Hindlimb muscle (tissue), 1 donor: ENCODE measurements around the gene ITPRIPL1. TPM values are rescaled to one million over a fixed set of nuclear protein-coding genes. Genes with fewer than 3 reads are reported as not detected.
"Not testable (repeated sequence)": the region's sequence is repeated elsewhere in the genome, so short reads cannot be mapped to it uniquely, and the experiment has no call there.

Experiments
- DNase-seq: peaks from one replicate; pipeline ENCODE4 v3.0.0-alpha.2; 2013
- polyA plus RNA-seq: library from polyadenylated mRNA; unstranded; fragments of 120-200 nt; gene quantifications from one replicate; pipeline ENCODE4 v1.2.1, GENCODE V29; 2013; ENCODE audit not compliant: insufficient read length

ITPRIPL1 gene, protein sequence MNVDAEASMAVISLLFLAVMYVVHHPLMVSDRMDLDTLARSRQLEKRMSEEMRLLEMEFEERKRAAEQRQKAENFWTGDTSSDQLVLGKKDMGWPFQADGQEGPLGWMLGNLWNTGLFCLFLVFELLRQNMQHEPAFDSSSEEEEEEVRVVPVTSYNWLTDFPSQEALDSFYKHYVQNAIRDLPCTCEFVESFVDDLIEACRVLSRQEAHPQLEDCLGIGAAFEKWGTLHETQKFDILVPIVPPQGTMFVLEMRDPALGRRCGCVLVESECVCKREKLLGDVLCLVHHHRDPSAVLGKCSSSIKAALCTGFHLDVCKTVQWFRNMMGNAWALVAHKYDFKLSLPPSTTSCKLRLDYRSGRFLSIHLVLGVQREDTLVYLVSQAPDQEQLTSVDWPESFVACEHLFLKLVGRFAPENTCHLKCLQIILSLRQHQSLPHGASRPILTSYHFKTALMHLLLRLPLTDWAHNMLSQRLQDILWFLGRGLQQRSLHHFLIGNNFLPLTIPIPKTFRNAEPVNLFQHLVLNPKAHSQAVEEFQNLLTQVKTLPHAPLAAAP
- polyA plus RNA-seq: 3.5 TPM

DNA sequence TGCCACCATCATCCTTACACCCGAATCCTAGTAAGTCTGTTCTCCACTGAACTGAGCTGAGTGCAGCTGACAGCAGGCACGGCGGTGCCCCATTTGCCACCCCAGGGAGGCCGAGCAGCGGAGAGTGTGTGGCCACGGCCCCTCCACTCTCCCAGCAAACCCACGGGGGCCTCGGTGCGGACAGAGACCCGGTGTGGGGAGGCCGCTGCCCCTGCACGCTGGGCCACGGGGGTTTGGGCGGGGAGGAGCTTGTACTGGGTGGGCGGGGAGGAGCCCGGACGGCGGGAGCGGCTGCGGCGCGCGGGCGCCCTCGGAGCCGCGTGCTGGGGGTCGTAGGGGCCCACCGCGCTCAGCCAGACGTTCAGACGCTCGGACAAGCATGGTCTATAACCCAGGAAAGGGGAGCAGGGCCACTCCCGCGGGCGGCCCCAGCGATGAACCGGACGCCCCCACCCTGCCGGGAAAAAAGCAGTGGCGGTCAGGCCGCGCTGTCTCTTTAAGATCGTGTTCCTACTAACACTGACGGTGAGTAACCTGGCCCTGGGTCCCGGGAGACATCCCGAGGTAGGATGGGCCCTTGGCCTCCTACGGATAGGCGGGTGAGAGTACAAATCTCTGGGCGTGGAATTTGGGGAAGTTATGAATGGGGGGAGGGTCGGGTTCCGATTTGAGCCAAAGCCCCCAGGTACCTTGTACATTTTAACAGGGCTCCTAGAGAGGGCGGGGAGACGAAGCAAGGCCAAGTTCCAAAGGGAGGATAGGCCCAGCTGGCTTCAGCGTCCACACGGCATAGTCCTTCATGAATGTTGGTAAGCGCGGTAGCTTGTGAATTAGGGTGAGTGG is at the start of gene ITPRIPL1:
Gene ITPRIPL1 (plus strand): TSS at position 277 of the 843 bp plus-strand sequence. CDS start 523 bp downstream, at position 800.
- no peak for DNase-seq

DNA sequence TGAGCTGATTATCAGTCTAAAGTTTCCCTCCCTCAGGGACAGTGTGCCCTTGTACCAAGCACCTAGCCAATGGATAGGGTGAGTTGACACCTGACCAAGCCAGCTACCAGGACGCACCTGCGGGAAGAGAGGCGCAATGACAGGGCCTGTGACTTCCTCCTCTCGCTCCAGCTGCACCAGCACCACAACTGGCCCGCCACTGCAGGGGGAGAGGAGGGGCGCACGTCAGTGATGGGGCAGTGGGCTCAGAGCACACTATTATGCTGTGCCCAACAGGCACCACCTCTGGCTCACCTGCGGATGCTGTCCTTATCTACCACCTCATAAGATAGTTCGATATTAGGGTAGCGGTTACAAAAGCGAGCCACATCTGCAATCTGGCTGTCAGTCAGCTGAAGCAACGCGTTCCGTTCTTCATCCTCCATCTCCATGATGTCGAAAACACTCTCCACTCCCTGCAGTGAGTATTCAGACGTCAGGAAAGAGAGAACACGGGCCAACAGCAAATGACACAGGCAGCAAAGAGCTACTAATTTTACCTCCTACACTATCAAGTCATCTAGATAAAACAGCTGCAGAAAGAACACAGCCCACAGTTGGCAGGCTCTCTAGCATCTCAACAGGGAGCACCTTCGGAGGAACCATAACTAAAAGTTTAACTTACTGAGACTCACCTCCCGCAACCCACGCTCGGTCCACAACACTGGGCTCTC is 48.2 kb upstream of the ITPRIPL1 start:
- no peak for DNase-seq

DNA sequence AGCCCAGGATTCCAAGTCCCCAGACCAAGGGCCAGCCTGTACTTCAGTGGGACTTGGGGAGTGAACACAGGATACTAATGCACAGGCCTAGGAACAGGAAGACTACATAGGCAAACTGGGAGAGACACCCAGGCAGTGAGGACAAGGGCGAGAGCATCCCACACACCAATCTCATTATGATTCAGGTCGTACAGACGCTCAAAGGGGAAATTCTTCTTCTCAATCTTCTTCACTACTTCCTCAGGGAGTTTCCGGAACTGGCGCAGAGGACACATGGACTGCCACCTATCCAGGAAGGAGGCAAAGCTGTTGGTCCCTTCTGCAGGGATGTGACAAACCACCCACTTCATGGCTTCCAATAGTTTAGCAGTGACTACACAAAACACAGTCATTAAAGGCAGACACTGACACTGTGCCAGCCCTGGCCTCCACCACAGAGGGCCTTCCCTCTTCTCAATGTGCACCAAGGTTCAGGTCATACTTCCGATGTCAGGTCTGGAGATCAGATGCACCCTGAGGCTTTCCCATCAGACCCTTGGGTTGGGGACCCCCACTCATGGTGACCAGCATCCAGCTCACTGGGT is 37.8 kb upstream of the ITPRIPL1 start:
- no peak for DNase-seq

DNA sequence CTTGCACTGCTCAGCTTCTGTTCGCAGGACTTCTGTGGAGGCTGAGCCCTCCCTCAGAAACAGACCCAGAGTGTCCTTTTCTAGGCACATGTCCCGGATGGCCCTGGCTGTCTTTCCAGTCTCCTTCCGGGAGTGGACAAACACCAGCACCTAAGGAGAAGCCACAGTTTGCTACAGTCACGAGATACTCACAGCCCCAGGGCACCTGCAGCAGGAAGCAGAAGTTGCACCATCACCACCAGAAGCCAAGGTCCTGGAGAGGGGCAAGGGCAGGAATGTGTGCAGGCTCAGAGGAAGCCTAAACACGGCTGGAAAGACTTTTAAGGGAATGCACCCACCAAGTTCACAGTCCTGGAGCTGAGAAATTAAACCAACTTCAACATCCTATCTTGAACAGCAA is 33.4 kb upstream of the ITPRIPL1 start:
- no peak for DNase-seq

DNA sequence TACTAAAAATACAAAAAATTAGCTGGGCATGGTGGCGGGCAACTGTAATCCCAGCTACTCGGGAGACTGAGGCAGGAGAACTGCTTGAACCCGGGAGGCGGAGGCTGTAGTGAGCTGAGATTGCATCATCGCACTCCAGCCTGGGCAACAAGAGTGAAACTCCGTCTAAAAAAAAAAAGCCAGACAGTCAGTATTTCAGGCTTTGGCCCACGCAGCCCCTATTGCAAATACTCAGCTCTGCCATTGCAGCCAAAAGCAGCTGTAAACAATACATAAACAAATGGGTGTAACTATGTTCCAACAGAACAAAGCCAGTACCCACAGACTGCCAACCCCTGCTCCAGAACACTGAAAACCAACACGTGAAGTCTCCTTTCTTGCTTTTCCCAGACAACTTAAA is 30.8 kb upstream of the ITPRIPL1 start:
- DNase-seq: not testable (repeated sequence)

DNA sequence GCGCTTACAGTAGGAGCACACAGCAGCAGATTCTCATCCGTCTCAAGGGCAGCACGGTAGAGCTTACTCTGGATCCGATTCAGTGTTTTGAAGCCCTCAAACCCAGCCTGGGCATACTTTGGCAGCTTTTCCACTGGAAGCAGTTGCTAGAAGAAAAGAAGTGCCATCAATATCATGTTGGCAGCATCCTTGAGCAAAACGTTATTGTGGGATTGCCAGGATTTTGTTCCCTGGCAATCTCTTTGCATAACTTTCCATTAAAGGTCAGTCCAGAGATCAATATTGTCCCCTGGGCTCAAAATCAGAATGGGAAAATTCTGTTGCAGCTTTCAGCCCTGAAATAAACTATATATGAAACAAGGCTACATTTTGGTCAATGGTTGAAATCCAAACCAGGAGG is 28.2 kb upstream of the ITPRIPL1 start:
- DNase-seq: no peak

DNA sequence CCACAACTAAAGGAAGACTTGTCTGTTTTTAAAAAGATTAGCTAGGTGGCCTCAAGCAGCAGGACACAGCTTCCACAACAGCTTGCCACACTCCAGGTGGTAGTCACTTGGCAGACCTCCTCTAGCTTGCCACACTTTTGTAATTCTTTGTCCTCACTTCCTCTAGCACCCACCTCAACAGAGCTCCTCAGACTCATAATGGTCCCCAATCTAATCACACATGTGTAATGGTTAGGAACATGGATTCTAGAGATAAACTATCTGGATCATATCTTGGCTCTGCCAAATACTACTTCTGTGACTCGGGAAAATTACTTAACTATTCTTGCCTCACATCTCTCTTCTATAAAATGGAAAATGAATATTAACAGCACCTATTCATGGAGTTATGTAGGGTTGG is 23.3 kb upstream of the ITPRIPL1 start:
- DNase-seq: no peak

DNA sequence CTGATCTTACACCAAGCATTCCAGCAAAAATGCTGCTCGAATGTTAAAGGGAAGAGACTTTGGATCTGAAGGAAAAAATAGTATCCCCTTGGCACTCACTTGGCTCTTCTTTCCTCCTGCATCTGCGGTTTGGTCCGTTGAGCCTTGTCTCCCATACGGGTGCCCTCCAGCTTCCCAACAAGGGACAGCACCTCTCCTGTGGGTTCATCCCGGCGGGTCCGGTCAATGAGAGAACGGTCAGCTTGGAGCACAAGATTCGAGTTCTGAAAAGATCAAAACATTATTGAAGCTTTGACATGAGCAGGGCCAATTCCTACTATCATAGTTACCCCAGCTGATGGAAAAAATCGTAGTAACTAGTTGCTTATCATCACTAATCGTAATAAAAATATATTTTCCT is 20.5 kb upstream of the ITPRIPL1 start:
- DNase-seq: no peak

DNA sequence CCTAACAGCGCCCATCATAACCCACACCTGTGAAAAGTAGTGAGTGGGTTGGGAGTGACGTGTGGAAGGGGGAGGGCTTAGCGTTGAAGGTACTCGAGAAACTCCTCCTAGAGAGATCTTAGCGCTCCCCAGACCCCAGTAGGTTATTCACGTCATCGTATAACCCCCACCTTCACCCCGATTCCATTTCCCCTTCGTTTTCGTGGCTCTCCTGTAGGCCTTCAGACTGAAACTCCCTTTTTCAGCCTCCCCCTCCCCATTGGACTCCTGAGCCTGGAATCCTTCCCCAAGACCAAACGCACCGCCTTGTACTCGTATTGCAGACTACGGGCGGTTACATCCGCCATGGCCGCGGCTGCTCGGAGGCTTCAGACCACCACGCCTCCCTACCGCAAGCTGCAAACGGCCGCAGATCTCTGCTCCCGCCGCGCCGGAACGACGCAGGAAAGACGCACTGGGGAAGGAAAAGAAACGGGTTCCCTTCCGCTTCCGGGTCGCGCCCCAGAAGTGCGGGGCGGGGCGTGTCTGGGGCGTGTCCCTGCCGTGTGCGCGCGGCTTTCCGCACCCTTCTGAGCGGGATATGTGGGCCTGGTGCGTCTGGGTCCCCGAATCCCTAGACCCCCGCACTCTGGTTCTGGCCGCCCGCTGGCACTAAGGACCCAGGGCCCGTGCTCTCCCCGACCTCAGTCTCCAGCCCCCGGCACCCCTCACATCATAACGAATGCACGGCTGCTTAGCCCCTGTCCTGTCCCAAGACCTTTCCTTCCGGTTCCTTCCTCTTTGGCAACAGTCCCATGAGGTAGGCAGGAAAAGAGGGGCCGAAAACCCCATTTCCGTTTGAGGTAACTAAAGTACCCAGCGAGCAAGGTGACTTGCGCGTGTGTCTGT is 19.8 kb upstream of the ITPRIPL1 start, which contains the start of gene SNRNP200:
Gene SNRNP200 (minus strand): TSS at position 456 of the 888 bp plus-strand sequence. CDS start 109 bp downstream, at position 347.
- DNase-seq: peak; percentile 88

DNA sequence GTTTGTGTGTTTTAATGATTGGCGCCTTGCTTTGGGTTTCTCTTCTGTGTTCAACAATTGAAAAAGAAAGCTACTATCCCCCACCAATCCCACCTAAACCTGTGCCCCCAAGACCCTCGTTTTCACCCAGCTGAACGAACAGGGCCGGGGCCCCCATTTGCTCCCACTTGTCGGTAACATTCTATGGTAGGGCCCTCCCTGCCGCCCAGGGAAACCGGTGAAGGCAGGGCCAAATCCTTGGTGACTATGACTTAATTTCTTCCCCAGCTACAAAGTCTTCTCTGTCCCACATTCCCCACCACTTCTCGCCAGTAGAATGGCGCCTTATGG is 19.2 kb upstream of the ITPRIPL1 start:
- no peak for DNase-seq

DNA sequence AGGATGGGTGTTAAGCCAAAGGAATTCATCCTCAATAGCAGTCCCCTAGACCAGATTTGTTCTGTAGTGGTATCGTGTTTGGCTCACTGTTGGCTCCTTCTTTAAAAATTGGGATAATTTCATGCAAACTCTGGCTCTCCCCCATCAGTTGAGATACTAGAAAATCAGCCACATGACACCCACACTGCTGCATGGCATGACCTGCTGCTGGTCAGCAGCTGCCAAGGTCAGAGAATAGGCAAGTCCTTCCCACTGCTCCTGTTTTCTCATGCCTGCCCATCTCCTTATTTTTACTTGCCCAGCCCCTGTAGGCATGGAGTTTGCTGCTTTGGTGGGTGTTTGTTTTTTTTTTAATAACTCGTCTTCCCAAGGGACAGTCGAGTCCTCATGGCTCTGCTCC is 18.7 kb upstream of the ITPRIPL1 start:
- no peak for DNase-seq

DNA sequence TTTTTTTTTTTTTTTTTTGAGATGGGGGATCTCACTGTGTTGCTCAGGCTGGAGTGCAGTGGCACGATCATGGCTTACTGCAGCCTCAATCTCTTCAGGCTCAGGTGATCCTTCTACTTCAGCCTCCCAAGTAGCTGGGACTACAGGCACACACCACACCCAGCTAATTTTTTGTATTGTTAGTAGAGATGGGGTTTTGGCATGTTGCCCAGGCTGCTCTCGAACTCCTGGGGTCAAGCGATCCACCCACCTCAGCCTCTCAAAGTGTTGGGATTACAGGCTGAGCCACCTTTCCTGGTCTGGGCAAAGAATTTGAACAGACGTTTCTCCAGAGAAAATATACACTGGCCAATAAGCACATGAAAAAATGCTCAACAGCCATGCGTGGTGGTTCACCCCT is 16.9 kb upstream of the ITPRIPL1 start:
- no peak for DNase-seq

DNA sequence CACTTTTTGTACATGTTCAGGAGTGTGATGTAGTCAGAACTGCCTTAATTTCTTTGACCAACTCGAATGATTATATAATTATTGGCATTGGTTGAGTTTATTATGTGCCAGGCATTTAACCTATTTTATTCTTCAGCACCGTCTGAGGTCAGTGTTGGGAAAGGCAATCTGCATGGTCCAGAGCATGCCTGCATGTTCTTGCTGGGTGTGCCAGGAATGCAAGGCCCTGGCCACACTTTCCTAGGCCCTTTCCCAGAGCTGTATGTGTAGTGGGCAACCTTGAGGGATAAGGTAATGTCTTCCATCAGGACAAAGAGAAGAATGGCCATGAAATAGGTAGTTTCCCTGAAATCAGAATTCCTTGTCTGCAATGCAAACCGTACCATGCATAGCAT is 10.1 kb upstream of the ITPRIPL1 start:
- no peak for DNase-seq

DNA sequence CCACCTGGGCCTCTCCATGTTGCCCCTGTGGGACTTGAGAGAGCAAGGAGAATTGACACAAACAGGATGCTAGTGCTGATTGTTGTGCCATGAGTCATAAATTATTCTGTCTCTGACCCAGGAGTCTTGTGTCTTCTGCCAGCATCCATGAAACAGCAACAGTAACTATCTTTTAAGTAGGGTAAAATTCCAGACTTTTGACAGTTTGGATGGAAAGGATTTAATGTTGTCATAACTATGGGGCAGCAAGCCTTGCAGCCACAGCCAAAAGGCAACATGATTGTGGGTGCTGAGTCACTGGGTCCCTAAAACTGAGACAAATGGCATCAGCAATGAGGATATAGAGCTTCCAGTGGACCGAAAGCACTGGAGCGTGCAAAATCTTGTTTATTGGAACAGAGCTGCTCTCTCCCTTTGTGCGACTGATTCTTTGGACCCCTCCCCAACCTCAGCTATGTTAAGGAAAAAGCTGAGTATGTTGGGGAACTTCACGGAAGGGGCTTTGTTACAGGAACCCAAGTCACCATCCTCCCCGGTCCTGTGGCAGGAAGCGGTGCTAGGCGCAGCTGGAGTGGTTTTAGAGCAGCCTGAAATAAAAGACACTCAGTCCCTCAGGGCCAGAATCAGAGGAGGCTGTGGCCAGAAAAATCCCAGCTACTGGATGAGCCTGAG is 9.6 kb upstream of the ITPRIPL1 start:
- DNase-seq: no peak

DNA sequence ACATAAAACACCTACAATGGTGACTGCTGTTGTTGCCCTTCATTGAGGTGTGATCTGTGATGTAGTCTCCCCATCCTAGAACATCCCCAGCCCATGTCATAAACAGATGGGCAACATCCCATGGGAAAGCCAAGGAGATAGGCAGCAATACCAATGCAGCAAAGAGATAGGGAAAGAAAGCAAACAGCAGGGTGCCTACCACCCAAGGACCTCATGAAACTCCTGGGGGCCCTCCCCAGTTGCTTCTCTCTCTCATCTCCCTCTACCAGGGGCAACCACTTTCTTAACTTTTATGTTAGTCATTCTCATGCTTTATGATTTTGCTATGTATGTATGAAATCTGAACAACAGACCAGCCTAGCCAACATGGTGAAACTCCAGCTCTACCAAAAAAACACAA is 8.1 kb upstream of the ITPRIPL1 start:
- DNase-seq: no peak

DNA sequence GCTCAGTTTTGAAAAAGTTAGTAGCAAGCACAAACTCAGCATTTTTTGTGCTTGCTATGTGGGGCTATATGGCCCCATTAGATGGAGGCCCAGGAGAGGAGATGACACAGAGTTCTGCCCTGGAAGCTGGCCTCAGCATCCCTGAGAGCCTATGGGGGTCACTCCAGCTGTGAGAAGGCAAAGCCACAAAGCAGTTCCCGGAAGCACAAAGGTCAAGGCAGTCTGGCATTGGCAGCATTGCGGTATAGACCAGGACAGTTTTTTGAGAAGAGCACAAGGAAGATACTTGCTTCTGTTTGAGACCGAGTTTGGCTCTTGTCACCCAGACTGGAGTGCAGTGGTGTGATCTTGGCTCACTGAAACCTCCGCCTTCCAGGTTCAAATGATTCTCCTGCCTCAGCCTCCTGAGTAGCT is 7.5 kb upstream of the ITPRIPL1 start:
- DNase-seq: no peak

DNA sequence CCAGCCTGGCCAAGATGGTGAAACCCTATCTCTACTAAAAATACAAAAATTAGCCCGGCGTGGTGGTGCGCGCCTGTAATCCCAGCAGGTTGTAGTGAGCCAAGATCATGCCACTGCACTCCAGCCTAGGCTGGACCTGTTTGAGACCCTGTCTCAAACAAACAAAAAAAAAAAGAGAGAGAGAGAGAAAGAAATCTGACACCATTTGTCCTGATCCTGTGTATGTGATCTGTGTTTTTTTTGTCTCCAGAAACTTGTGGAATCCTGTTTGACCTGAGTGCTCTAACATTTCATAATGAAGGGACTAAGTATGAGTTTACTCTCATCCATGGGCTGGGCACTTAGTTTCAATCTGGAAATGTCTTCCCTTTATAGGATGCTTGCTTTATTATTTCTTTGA is 6.4 kb upstream of the ITPRIPL1 start:
- DNase-seq: no peak

DNA sequence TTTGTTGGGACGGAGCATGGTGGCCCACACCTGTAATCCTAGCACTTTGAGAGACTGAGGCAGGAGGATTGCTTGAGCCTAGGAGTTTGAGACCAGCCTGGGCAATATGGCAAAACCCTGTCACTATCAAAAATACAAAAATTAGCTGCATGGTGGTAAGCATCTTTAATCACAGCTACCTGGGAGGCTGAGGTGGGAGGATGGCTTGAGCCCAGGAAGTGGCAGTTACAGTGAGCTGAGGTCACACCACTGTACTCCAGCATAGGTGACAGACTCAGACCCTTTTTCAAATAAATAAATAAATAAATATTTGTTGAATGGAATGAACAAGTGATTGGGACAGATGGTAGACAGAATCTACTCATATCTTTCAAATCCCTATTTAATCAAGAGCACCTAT is 5.7 kb upstream of the ITPRIPL1 start:
- no peak for DNase-seq

DNA sequence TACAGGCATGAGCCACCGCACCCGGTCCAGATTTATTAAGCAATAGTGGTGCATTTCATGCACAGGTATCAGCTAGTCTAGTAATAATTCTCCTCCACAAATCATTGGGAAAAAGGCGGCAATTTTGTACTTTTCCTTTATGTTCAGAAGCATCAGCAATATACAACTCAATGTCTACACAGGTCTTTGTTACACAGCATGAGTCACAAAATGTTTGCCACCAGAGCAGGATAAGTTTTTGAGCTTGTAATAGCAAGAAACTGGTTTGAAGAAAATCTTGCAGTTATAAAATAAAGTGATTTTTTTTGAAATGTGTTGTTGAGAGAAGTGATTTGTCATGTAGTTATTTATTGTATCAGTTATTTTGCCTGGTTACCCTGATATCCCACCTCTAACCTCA is 4.8 kb upstream of the ITPRIPL1 start:
- DNase-seq: no peak

DNA sequence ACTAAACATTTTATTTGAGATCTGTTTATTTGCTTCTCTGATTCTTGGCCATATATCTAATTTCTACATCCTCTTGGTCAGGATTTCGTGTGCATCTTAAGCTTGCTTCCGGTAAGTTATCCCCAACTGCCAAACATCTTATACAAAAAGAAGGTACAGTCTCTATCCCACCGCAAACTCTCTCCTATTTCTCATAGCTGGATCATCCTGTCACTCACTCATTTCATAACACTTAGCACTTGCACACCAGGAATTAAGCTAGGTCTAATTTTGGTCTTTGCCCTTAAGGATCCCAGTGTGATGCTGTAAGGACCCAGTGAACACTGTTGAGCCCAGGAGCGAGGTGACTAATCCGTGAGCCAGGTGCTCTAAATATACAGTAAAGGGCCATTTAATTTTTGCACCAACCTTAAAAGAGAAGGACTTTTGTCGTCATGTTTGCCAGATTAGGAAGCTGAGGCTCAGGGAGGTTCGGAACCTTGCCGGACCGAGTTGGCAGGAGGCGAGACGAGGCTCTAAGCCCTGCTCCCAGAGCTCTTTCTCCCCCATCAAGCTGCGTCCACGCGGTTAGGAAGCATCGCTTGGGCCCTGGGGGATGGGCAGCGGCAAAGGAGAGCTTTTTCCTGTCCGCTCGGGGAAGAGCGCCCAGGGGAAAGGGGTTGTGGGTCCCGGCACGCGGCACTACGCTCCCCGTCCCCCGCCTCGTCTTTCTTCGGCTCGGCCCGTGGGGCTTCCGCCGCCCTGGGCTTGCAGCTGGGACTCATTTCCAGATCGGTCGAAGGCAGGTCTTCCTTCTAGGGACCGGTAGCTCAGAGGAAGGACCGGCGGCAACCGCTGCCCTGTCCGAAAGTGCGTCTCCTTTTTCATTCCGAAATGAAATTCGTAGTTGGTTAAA is 4.1 kb upstream of the ITPRIPL1 start:
- no peak for DNase-seq
